ENCODE data around the gene SLC2A11.
"Not testable (repeated sequence)": the region's sequence is repeated elsewhere in the genome, so short reads cannot be mapped to it uniquely, and the experiment has no call there.

SLC2A11 gene

DNA sequence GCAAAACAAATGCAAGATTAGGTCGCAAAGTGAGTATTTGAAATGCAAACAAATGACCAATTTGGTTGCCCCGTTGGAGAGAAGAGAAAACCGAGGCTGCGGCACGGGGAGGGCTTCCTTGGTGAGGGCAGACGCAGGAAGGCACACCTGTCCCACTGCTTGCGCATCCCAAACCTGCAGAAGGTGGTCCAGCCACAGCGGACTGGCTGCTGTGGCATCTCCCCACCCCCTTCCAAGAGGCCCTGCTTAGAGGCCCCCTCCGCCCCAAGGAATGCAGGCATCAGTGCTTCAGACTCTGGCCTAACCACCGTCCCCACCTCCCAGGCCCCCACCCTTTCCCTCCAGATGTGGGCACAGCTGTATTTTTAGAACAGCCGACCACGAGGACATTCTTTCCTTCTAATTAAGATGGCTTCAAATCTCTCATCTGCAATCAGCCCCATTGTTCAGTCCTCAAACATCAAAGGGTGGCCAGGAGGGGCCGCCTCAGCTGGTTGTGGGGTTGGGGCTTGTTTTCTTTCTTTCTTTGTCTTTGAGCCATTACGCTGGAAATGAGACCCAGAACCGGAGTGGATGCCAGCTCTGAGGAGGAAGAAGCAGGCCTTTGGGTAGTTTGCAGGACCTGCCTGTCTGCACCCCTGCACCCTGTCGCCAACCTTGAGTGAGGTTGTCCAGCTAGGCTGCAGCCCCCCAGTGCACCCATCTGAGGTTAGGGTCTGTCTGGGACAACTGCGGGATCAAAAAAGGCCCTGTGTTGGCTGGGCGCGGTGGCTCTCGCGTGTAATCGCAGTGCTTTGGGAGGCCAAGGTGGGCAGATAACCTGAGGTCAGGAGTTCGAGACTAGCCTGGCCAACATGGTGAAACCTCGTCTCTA is 9.4 kb upstream of the SLC2A11 start:
- Mint-ChIP-seq H3K9me3 (no peaks in the 10 kb centered on the region), H3K27ac (no peak overlapping the region), H3K4me1 (peaks cover 17% of the 10 kb centered on the region), H3K36me3 (ENCODE audit: low read depth) (no peaks in the 10 kb centered on the region), H3K4me3 (no peak overlapping the region), H3K27me3 (no peaks in the 10 kb centered on the region)
- ATAC-seq = no peak
- no peak for DNase-seq

DNA sequence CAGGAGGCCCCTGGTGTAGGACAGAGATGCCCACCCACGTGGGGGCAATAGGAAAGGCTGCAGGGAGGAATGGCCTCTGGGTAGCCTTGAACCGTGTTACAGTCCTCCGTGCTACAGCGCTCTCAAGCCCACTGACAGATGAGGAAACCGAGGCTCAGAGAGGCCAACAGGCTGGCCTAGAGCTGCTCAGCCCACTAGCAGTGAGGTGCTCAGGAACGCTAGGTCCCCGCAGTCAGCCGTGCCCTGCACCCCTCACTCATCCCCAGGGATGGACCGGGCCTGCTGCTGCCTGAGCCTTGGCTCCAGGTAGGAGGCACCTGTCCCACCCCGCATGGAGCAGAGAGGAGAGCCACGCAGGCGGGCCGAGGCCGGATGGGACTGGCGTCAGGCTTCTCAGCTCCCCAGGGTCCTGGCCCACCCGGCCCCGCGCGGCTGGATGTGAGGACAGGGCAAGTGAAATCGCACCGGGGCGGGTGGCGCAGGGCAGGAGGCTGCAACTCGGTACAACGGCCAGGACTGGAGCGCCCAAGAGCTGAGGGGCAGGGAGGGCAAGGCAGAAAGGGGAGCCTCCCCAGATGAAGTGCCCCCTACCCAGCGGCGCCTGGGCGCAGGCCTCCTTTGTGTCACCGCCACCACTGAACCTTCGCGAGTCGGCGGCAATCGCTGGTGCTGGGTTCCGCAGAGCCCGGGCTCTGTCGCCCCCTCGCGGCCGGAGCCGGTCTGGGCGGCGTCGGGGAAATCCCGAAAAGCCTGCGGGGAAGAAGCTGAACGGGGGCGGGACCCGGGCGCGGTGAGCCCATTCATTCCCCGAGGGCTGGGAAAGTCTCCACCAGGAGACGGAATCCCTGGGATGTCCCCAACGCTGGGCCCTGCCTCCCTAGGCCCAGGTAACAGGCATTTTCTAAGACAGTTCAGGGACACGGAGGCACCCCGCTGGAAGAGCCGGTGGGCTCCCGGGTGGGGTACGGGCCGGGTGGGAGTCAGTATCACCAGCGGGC is 8.4 kb upstream of the SLC2A11 start:
- Mint-ChIP-seq H3K27me3 (no peaks in the 10 kb centered on the region), H3K36me3 (ENCODE audit: low read depth) (no peaks in the 10 kb centered on the region), H3K9me3 (no peaks in the 10 kb centered on the region), H3K27ac (no peak overlapping the region), H3K4me3 (no peak overlapping the region), H3K4me1 (peaks cover 17% of the 10 kb centered on the region)
- peak; percentile 93 for DNase-seq
- ATAC-seq = peak; percentile 76

DNA sequence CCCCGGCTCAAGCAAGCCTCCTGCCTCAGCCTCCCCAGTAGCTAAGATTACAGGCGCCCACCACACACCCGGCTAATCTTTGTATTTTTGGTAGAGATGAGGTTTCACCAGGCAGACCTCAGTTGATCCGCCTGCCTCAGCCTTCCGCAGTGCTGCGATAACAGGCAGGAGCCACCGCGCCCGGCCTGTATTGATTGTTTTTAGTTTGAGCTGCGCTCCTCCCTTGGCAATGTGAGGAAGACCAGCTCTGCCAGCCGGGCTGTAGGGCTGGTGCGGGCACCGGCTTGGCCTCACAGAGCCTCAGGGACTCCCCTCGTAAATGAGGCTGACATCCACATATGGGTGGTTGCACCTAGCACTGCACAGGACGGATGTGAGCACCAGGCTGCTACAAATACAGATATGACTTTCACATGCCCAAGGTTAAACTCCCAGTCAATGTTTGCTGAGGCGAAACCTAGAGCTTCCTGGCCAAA is 7.5 kb upstream of the SLC2A11 start:
- H3K9me3 Mint-ChIP-seq = no peaks in the 10 kb centered on the region
- ATAC-seq (no peak), DNase-seq (no peak)
- no peaks in the 10 kb centered on the region for H3K36me3 Mint-ChIP-seq (ENCODE audit: low read depth)
- H3K4me1 Mint-ChIP-seq = peaks cover 17% of the 10 kb centered on the region
- H3K4me3 Mint-ChIP-seq = no peak overlapping the region
- no peaks in the 10 kb centered on the region for H3K27me3 Mint-ChIP-seq
- no peak overlapping the region for H3K27ac Mint-ChIP-seq

DNA sequence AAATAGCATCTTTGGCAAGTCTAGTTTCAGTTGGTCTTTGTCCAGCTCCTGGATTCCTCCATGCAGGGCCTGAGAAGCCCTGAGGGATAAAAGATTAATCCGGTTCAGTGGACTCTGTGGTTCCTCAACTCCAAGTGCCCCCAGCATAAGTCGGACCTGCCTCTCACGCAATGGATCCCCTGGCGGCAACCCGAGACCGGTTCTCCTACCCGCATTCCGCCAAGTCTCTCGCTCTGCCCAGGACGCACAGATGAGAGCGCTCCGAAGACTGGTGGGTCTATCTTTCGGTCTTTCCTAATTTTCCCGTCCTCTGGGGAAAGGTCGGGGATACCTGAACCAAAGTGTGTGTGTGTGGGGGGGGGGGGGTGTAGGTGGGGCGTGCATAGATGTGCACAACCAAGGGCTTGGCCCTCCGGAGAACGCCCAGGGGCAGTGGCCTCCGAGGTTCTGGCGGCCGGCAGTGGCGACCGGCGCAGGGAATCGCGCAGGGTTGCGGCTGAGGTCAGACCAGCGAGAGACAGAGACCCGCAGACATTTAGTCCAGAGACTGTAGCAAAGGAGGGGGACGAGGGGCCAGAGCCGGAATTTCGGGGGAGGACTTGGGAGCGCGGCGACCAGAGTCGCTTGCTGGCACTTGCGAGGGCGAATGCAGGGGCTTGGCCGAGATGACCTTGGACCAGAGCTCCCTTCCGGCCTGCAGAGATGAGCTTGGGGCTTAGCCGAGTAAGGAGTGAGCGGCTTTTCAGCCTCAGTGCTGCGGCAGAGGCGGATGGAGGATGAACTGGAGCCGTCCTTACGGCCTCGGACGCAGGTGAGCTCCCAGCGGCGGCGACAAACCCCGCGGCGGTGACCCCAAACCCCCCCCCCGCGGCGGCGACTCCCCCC is 712 bp upstream of the SLC2A11 start:
- Mint-ChIP-seq H3K9me3 (no peaks in the 10 kb centered on the region), H3K4me1 (peaks cover 18% of the 10 kb centered on the region), H3K27me3 (peaks cover 3% of the 10 kb centered on the region), H3K36me3 (ENCODE audit: low read depth) (peaks cover 2% of the 10 kb centered on the region), H3K27ac (peak overlapping the region; percentile 90), H3K4me3 (peak overlapping the region; percentile 85)
- ATAC-seq (peak; percentile 35), DNase-seq (no peak)

DNA sequence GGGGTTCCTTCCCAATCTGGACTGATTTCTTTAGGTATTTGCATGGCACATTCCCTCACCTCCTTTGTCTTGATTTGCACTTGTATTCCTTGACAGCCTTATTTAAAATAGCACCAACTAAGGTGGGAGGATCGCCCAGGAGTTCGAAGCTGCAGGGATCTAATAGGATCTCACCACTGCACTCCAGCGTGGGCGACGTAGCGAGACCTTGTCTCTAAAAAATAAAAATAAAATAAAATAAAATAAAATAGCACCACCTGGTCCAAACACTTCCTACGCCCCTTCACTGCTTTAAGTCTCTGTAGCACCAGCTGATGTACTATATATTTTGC is 775 bp downstream of the SLC2A11 start:
- peak overlapping the region; percentile 85 for H3K4me3 Mint-ChIP-seq
- peaks cover 3% of the 10 kb centered on the region for H3K27me3 Mint-ChIP-seq
- no peaks in the 10 kb centered on the region for H3K9me3 Mint-ChIP-seq
- peaks cover 2% of the 10 kb centered on the region for H3K36me3 Mint-ChIP-seq (ENCODE audit: low read depth)
- DNase-seq (no peak), ATAC-seq (no peak)
- H3K27ac Mint-ChIP-seq = peak overlapping the region; percentile 90
- peaks cover 18% of the 10 kb centered on the region for H3K4me1 Mint-ChIP-seq

DNA sequence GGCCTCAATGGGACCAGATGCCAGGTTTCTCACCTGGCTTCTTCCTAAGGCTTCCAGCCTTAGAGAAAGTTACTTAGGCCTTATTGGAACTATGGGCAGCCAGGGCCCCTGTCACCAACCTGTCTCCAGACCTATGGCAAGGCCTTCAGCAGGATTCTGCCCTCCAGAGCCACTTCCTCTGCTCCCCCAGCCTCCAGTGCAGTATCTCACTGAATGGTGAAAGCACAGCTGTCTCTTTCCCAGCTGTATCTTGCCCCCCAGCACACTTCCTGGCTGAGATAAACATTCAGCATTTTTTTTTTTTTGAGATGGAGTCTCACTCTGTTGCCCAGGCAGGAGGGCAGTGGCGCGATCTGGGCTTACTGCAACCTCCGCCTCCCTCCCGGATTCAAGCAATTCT is 1.5 kb downstream of the SLC2A11 start:
- DNase-seq (no peak), ATAC-seq (no peak)
- Mint-ChIP-seq H3K4me1 (peaks cover 18% of the 10 kb centered on the region), H3K27me3 (peaks cover 3% of the 10 kb centered on the region), H3K36me3 (ENCODE audit: low read depth) (peaks cover 2% of the 10 kb centered on the region), H3K9me3 (no peaks in the 10 kb centered on the region), H3K27ac (no peak overlapping the region), H3K4me3 (peak overlapping the region; percentile 85)

DNA sequence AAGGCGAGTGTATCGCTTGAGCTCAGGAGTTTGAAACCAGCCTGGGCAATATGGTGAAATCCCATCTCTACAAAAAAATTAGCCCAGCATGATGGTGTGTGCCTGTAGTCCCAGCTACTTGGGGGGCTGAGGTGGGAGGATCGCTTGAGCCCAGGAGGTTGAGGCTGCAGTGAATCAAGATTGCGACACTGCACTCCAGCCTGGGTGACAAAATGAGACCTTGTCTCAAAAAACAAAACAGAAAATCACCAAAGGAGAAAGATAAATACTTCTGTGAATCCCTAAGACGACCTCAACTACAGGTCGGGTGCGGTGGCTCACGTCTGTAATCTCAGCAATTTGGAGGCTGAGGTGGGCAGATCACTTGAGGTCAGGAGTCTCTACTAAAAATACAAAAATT is 2.5 kb downstream of the SLC2A11 start:
- H3K9me3 Mint-ChIP-seq; H3K27ac Mint-ChIP-seq; H3K4me3 Mint-ChIP-seq; H3K27me3 Mint-ChIP-seq; DNase-seq; ATAC-seq; H3K36me3 Mint-ChIP-seq (ENCODE audit: low read depth): not testable (repeated sequence)
- peaks cover 18% of the 10 kb centered on the region for H3K4me1 Mint-ChIP-seq

DNA sequence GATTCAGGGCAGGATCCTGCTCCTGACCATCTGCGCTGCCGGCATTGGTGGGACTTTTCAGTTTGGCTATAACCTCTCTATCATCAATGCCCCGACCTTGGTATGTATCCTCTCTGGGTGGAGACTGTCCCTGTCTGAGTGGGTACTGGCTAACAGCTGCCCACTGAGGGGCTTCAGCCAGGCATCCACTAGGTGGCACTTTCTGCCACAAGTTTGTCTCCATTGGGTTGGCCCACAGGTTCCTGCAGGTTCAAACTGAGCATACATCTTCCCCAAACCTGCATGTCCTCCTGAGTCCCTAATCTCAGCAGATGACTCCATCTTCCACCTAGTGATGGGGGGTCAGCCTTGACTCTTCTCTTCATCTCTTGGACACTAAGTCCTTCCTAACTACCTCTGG is 4.4 kb downstream of the SLC2A11 start:
- no peak overlapping the region for H3K27ac Mint-ChIP-seq
- DNase-seq = peak; percentile 52
- H3K4me3 Mint-ChIP-seq = no peak overlapping the region
- no peaks in the 10 kb centered on the region for H3K9me3 Mint-ChIP-seq
- peaks cover 2% of the 10 kb centered on the region for H3K36me3 Mint-ChIP-seq (ENCODE audit: low read depth)
- H3K27me3 Mint-ChIP-seq = no peaks in the 10 kb centered on the region
- H3K4me1 Mint-ChIP-seq = peaks cover 13% of the 10 kb centered on the region
- no peak for ATAC-seq

DNA sequence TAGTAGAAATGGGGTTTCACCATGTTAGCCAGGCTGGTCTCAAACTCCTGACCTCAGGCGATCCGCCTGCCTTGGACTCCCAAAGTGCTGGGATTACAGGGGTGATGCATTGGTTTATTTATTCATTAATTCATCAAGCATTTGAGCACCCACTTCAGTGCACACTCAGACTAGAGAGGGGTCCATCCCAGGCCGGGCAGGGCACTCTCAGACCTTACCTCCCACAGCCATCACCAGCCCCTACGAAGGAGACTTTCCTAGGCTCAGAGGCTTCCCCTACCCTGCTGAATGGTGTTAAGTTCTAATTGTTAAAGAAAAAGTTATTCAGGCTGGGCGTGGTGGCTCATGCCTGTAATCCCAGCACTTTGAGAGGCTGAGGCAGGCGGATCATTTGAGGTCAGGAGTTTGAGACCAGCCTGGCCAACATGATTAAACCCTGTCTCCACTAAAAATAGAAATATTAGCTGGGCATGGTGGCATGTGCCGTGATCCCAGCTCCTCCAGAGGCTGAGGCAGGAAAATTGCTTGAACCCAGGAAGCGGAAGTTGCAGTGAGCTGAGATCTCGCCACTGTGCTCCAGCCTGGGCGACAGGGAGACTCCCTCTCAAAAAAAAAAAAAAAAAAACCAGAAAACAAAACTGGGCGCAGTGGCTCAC is 7.0 kb downstream of the SLC2A11 start:
- H3K4me1 Mint-ChIP-seq; H3K36me3 Mint-ChIP-seq (ENCODE audit: low read depth); H3K4me3 Mint-ChIP-seq; DNase-seq; H3K27ac Mint-ChIP-seq; ATAC-seq; H3K9me3 Mint-ChIP-seq; H3K27me3 Mint-ChIP-seq: not testable (repeated sequence)

DNA sequence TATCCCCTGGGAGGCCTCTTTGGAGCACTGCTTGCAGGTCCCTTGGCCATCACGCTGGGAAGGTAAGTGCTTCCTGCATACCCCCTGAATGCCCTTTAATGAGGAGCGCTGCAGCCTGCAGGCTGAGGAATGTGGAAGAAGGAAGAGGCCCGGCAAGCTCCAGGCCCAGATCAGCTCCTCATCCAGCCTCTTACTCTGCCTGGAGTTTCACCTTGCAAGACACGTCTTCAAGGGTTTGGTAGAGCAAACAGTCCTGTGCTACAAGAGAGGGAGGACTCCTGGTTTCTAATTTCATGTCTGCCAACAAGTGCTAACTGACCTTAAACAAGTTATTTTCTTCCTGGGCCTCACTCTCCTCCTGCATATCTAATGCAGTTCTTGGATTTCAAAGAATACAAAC is 10.9 kb downstream of the SLC2A11 start:
- ATAC-seq = no peak
- Mint-ChIP-seq H3K9me3 (no peaks in the 10 kb centered on the region), H3K4me1 (no peaks in the 10 kb centered on the region), H3K27me3 (no peaks in the 10 kb centered on the region), H3K36me3 (ENCODE audit: low read depth) (peaks cover 2% of the 10 kb centered on the region), H3K4me3 (no peak overlapping the region), H3K27ac (no peak overlapping the region)
- DNase-seq = no peak

DNA sequence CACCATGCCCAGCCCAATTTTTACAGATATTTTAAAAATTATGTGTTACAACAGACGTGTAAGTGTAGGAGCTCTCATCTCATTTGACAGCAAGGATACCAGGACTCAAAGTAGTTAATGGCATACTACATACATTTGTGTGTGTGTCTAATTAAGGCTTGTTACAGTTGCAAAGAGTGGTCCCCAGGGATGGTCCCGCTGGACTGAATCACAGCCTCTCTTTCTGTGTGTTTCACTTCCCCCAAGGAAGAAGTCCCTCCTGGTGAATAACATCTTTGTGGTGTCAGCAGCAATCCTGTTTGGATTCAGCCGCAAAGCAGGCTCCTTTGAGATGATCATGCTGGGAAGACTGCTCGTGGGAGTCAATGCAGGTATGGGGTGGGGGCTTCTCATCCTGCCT is 17.2 kb downstream of the SLC2A11 start:
- Mint-ChIP-seq H3K36me3 (ENCODE audit: low read depth) (no peaks in the 10 kb centered on the region), H3K4me3 (no peak overlapping the region), H3K27ac (no peak overlapping the region), H3K4me1 (no peaks in the 10 kb centered on the region), H3K27me3 (no peaks in the 10 kb centered on the region), H3K9me3 (no peaks in the 10 kb centered on the region)
- ATAC-seq (no peak), DNase-seq (no peak)

DNA sequence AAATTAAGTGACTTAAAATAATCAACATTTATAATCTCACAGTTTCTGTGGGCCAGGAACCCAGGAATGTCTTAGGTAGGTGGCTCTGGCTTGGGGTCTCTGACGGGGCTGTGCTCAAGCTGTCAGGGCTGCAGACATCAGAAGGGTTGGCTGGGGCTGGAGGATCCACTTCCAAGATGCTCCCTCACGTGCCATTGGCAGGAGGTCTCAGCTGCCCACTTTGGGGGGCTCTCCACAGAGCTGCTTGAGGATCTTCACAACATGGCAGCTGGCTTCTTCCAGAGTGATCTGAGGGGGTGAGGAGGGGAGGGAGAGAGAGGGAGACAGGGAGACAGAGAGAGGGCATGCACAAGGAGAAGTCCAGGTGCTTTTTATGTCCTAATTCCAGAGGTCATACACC is 18.1 kb downstream of the SLC2A11 start:
- H3K36me3 Mint-ChIP-seq (ENCODE audit: low read depth) = no peaks in the 10 kb centered on the region
- no peak overlapping the region for H3K4me3 Mint-ChIP-seq
- ATAC-seq (no peak), DNase-seq (no peak)
- H3K27me3 Mint-ChIP-seq = no peaks in the 10 kb centered on the region
- no peaks in the 10 kb centered on the region for H3K4me1 Mint-ChIP-seq
- no peak overlapping the region for H3K27ac Mint-ChIP-seq
- H3K9me3 Mint-ChIP-seq = no peaks in the 10 kb centered on the region

DNA sequence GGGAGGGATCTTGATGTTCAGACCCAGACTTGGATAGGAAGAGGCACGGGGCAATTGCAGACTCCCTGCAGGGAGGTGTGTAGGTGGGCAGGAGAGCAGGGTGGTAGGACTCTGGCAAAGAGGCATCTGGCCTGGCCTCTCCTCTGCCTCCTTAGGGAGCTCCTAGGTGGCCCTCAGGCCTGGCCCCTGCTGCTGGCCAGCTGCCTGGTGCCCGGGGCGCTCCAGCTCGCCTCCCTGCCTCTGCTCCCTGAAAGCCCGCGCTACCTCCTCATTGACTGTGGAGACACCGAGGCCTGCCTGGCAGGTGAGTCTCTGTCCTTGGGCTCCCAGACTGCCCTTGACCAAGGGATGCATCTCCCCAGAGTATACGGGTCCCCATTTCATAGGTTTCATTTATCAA is 19.9 kb downstream of the SLC2A11 start:
- no peaks in the 10 kb centered on the region for H3K36me3 Mint-ChIP-seq (ENCODE audit: low read depth)
- H3K9me3 Mint-ChIP-seq = no peaks in the 10 kb centered on the region
- ATAC-seq = no peak
- DNase-seq = no peak
- H3K27ac Mint-ChIP-seq = no peak overlapping the region
- no peaks in the 10 kb centered on the region for H3K4me1 Mint-ChIP-seq
- no peaks in the 10 kb centered on the region for H3K27me3 Mint-ChIP-seq
- H3K4me3 Mint-ChIP-seq = no peak overlapping the region

DNA sequence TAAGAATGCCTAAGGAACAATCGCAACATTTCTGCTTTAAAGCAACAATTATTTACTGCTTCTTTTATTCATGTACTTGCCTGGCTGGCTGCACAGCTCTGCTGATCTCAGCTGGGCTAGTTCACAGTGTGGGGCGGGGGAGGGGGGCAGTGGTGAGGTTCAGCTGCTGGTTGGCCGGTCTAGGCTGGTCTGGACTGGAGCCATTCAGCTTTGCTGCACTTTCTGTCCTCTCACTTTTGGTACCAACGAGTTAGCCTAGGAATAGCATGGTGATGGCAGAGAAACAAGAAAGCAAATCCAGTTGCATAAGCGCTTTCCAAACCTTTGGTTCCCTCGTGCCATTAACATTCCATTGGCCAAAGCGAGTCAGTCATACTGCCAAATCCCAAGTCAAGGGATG is 20.5 kb downstream of the SLC2A11 start:
- no peak for ATAC-seq

More for the DNA sequence above, 20.5 kb downstream of the SLC2A11 start:
- Mint-ChIP-seq H3K4me1 (no peaks in the 10 kb centered on the region), H3K27ac (no peak overlapping the region), H3K27me3 (no peaks in the 10 kb centered on the region), H3K36me3 (ENCODE audit: low read depth) (no peaks in the 10 kb centered on the region), H3K4me3 (no peak overlapping the region), H3K9me3 (no peaks in the 10 kb centered on the region)
- DNase-seq = no peak
